H9 (cell line): ENCODE data around the gene ABTB1. TPM values are rescaled to one million over a fixed set of nuclear protein-coding genes. Genes with fewer than 3 reads are reported as not detected.

Experiments used
- DNase-seq: peaks from one replicate; pipeline ENCODE4 v3.0.0-alpha.2; 2017
- H2AFZ ChIP-seq: one replicate; pipeline ENCODE4 v1.6.1; 2013; ENCODE audit warnings: mild to moderate bottlenecking, low read length, control low read depth, moderate library complexity
- H2AK5ac ChIP-seq: 2 replicates; pipeline ENCODE4 v1.6.1; 2013; ENCODE audit warnings: low read length, control low read depth, mixed read lengths; ENCODE audit not compliant: insufficient read length
- H2BK120ac ChIP-seq: one replicate; pipeline ENCODE4 v1.6.1; 2013; ENCODE audit warnings: low read depth, mild to moderate bottlenecking, low read length, control low read depth, inconsistent platforms; ENCODE audit not compliant: poor library complexity, severe bottlenecking
- H2BK12ac ChIP-seq: 2 replicates; pipeline ENCODE4 v1.6.1; 2013; ENCODE audit warnings: low read length, control low read depth, mixed read lengths, low read depth; ENCODE audit not compliant: insufficient read length
- H2BK15ac ChIP-seq: 2 replicates; pipeline ENCODE4 v1.6.1; 2013; ENCODE audit warnings: low read depth, low read length, control low read depth
- H2BK20ac ChIP-seq: one replicate; pipeline ENCODE4 v1.6.1; 2013; ENCODE audit warnings: low read depth, mild to moderate bottlenecking, low read length, control low read depth, inconsistent platforms; ENCODE audit not compliant: poor library complexity, severe bottlenecking
- H2BK5ac ChIP-seq: 2 replicates; pipeline ENCODE4 v1.6.1; 2013; ENCODE audit warnings: low read length, control low read depth, mixed read lengths; ENCODE audit not compliant: insufficient read length
- H3K14ac ChIP-seq: 2 replicates; pipeline ENCODE4 v1.6.1; 2013; ENCODE audit warnings: low read length, control low read depth; ENCODE audit not compliant: insufficient read depth
- H3K18ac ChIP-seq: 2 replicates; pipeline ENCODE4 v1.6.1; 2013; ENCODE audit warnings: low read depth, mild to moderate bottlenecking, mixed read lengths, low read length, control low read depth; ENCODE audit not compliant: insufficient read length
- H3K23ac ChIP-seq: 2 replicates; pipeline ENCODE4 v1.6.1; 2013; ENCODE audit warnings: low read length, control low read depth, mixed read lengths, low read depth; ENCODE audit not compliant: insufficient read length
- H3K23me2 ChIP-seq: 2 replicates; pipeline ENCODE4 v1.6.1; 2013; ENCODE audit warnings: low read depth, mild to moderate bottlenecking, mixed read lengths, low read length, control low read depth; ENCODE audit not compliant: insufficient read length, poor library complexity, severe bottlenecking
- H3K27ac ChIP-seq: 2 replicates; pipeline ENCODE4 v1.5.1; 2013; ENCODE audit warnings: low read length, control low read depth, mixed read lengths, low read depth; ENCODE audit not compliant: insufficient read length
- H3K27me3 ChIP-seq: 2 replicates; pipeline ENCODE4 v1.6.1; 2013; ENCODE audit warnings: low read length, control low read depth, inconsistent platforms; ENCODE audit not compliant: insufficient read depth
- H3K4ac ChIP-seq: 2 replicates; pipeline ENCODE4 v1.6.1; 2013; ENCODE audit warnings: low read depth, mild to moderate bottlenecking, control low read depth, inconsistent platforms, low read length, moderate library complexity
- H3K4me1 ChIP-seq: 2 replicates; pipeline ENCODE4 v1.6.1; 2013; ENCODE audit warnings: low read length, control low read depth, inconsistent platforms; ENCODE audit not compliant: insufficient read depth
- H3K4me2 ChIP-seq: 2 replicates; pipeline ENCODE4 v1.6.1; 2013; ENCODE audit warnings: low read length, control low read depth, mixed read lengths; ENCODE audit not compliant: insufficient read length, insufficient read depth
- H3K56ac ChIP-seq: 2 replicates; pipeline ENCODE4 v1.6.1; 2013; ENCODE audit warnings: low read depth, mild to moderate bottlenecking, mixed read lengths, low read length, control low read depth; ENCODE audit not compliant: insufficient read length
- H3K79me1 ChIP-seq: 2 replicates; pipeline ENCODE4 v1.6.1; 2013; ENCODE audit warnings: low read depth, mild to moderate bottlenecking, moderate library complexity, low read length, control low read depth, inconsistent platforms; ENCODE audit not compliant: insufficient read depth, poor library complexity, severe bottlenecking
- H3K79me2 ChIP-seq: 2 replicates; pipeline ENCODE4 v1.6.1; 2013; ENCODE audit warnings: low read length, control low read depth, inconsistent platforms; ENCODE audit not compliant: insufficient read depth
- H3K9ac ChIP-seq: 2 replicates; pipeline ENCODE4 v1.6.1; 2013; ENCODE audit warnings: low read length, control low read depth, mixed read lengths; ENCODE audit not compliant: insufficient read length; ENCODE audit errors: extremely low read depth
- H3K9me3 ChIP-seq: one replicate; pipeline ENCODE4 v1.6.1; 2013; ENCODE audit warnings: low read depth, low read length, inconsistent platforms; ENCODE audit not compliant: control insufficient read depth
- H3T11ph ChIP-seq: one replicate; pipeline ENCODE4 v1.6.1; 2013; ENCODE audit warnings: mild to moderate bottlenecking, low read length, control low read depth, inconsistent platforms
- H4K20me1 ChIP-seq: one replicate; pipeline ENCODE4 v1.6.1; 2013; ENCODE audit not compliant: control insufficient read depth, insufficient read length, insufficient read depth
- H4K5ac ChIP-seq: 2 replicates; pipeline ENCODE4 v1.6.1; 2013; ENCODE audit warnings: low read depth, mild to moderate bottlenecking, mixed read lengths, low read length, control low read depth; ENCODE audit not compliant: insufficient read length
- H4K8ac ChIP-seq: replicated peaks from 2 replicates; pipeline ENCODE4 v1.6.1; 2013; ENCODE audit warnings: low read length, control low read depth, mixed read lengths, low read depth; ENCODE audit not compliant: insufficient read length
- H4K91ac ChIP-seq: 2 replicates; pipeline ENCODE4 v1.6.1; 2013; ENCODE audit warnings: low read depth, mild to moderate bottlenecking, moderate library complexity, mixed read lengths, low read length, control low read depth; ENCODE audit not compliant: insufficient read length
- H3K27ac Mint-ChIP-seq, 3 experiments: 2 replicates in 2 of 3; 3 replicates in 1 of 3; pipeline ENCODE4 v1.8.0; 2020 to 2021; ENCODE audit warnings: mixed read lengths in 3 of 3, mild to moderate bottlenecking in 1 of 3, moderate library complexity in 1 of 3
- H3K27me3 Mint-ChIP-seq: 2 replicates; pipeline ENCODE4 v1.8.0; 2021; ENCODE audit warnings: low read depth, mild to moderate bottlenecking, moderate library complexity, mixed read lengths
- H3K36me3 Mint-ChIP-seq, 3 experiments: 2 replicates in 2 of 3; 3 replicates in 1 of 3; pipeline ENCODE4 v1.8.0; 2020 to 2021; ENCODE audit warnings: low read depth in 3 of 3, mixed read lengths in 3 of 3; ENCODE audit not compliant: insufficient read depth in 1 of 3
- H3K4me1 Mint-ChIP-seq, 2 experiments: 2 replicates each; pipeline ENCODE4 v1.8.0; 2020; ENCODE audit warnings: mixed read lengths in 2 of 2
- H3K4me3 Mint-ChIP-seq, 2 experiments: 2 replicates in 1 of 2; 3 replicates in 1 of 2; pipeline ENCODE4 v1.8.0; 2020 to 2021; ENCODE audit warnings: mild to moderate bottlenecking in 2 of 2, mixed read lengths in 2 of 2, moderate library complexity in 1 of 2
- H3K9me3 Mint-ChIP-seq, 2 experiments: 2 replicates in 1 of 2; 3 replicates in 1 of 2; pipeline ENCODE4 v1.8.0; 2020; ENCODE audit warnings: mild to moderate bottlenecking in 2 of 2, mixed read lengths in 2 of 2, moderate library complexity in 1 of 2
- WGBS: extraction: QIAGEN DNeasy Blood & Tissue Kit; methylation state at CpG from one replicate; pipeline ENCODE4 v1.1.7; 2013; ENCODE audit warnings: missing lambda C conversion rate, low lambda C conversion rate, mixed read lengths; ENCODE audit not compliant: insufficient read length; ENCODE audit errors: extremely low coverage; 5-methylcytosine and 5-hydroxymethylcytosine counted together
- total RNA-seq: library from RNA; stranded (reverse); gene quantifications from 2 replicates; pipeline ENCODE4 v1.2.1, GENCODE V29; 2021
- TF ChIP-seq, protein P1 (sequence below): fragments of 200-600 bp; sonication (generic); conservative IDR thresholded peaks from 3 replicates; pipeline ENCODE4 v1.8.0; 2021; ENCODE audit warnings: antibody characterized with exemption, mild to moderate bottlenecking

ABTB1 gene
- total RNA-seq, 1 experiment from 2014 or later, result 6.2 TPM

DNA sequence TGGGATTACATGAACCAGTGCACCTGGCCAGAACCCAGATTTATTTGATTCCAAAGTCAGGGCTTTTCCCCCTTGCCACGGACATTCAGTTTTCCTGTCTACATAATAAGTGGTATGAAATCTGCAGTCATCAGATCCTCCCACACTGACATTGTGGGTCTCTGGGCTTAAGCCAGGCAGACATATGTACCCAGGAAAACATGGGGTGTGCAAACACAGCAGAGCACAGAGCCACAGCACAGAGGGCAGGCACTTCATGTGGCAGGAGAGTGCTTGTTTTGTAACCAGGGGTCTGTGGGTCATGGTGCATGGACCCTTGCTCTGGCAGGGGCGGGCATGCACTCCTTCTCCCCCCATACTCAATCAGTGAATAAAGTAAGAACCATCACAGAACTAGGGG, 6.1 kb upstream of the ABTB1 start:
- Mint-ChIP-seq H3K27me3 (no peaks in the 10 kb centered on the region), H3K4me3 (no peak overlapping the region), H3K4me1 (no peaks in the 10 kb centered on the region), H3K36me3 (peaks cover 9 to 21% (median 13%) of the 10 kb centered on the region in 3 experiments), H3K9me3 (no peaks in the 10 kb centered on the region), H3K27ac (peak overlapping the region in 1 of 3 experiments; percentile 72; a peak in 1 of 7 replicates)
- Histone ChIP-seq H4K5ac (no peak overlapping the region), H3K4me2 (no peak overlapping the region), H3K79me1 (no peaks in the 10 kb centered on the region), H2BK15ac (no peak overlapping the region), H3K18ac (no peak overlapping the region), H2BK20ac (no peak overlapping the region), H2AK5ac (no peak overlapping the region), H3K56ac (no peak overlapping the region), H2AFZ (no peak overlapping the region), H4K8ac (no peak overlapping the region), H3K23ac (no peak overlapping the region), H2BK12ac (no peak overlapping the region), H4K20me1 (no peaks in the 10 kb centered on the region), H3K27ac (no peak overlapping the region), H4K91ac (no peak overlapping the region), H3K4ac (no peak overlapping the region), H2BK120ac (no peak overlapping the region), H3K9me3 (no peaks in the 10 kb centered on the region), H3K4me1 (no peaks in the 10 kb centered on the region), H3K79me2 (no peaks in the 10 kb centered on the region), H3K27me3 (no peaks in the 10 kb centered on the region), H3T11ph (no peak overlapping the region), H3K14ac (no peak overlapping the region), H3K23me2 (no peaks in the 10 kb centered on the region), H3K9ac (no peak overlapping the region), H2BK5ac (no peak overlapping the region)
- DNase-seq, result no peak
- TF ChIP-seq, protein P1, sequence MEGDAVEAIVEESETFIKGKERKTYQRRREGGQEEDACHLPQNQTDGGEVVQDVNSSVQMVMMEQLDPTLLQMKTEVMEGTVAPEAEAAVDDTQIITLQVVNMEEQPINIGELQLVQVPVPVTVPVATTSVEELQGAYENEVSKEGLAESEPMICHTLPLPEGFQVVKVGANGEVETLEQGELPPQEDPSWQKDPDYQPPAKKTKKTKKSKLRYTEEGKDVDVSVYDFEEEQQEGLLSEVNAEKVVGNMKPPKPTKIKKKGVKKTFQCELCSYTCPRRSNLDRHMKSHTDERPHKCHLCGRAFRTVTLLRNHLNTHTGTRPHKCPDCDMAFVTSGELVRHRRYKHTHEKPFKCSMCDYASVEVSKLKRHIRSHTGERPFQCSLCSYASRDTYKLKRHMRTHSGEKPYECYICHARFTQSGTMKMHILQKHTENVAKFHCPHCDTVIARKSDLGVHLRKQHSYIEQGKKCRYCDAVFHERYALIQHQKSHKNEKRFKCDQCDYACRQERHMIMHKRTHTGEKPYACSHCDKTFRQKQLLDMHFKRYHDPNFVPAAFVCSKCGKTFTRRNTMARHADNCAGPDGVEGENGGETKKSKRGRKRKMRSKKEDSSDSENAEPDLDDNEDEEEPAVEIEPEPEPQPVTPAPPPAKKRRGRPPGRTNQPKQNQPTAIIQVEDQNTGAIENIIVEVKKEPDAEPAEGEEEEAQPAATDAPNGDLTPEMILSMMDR, result no peak
- WGBS, result no CpG with 5 or more reads among the region's 2 CpGs
